GM21723 (cell line): ENCODE data around the gene AXIN2.

Experiments used
- ATAC-seq: cut with Tn5 transposase; IDR thresholded peaks from one replicate; pipeline ENCODE4 v1.9.1; 2021; ENCODE audit warnings: mild to moderate bottlenecking, moderate library complexity; ENCODE audit not compliant: unreplicated experiment

The AXIN2 gene, protein sequence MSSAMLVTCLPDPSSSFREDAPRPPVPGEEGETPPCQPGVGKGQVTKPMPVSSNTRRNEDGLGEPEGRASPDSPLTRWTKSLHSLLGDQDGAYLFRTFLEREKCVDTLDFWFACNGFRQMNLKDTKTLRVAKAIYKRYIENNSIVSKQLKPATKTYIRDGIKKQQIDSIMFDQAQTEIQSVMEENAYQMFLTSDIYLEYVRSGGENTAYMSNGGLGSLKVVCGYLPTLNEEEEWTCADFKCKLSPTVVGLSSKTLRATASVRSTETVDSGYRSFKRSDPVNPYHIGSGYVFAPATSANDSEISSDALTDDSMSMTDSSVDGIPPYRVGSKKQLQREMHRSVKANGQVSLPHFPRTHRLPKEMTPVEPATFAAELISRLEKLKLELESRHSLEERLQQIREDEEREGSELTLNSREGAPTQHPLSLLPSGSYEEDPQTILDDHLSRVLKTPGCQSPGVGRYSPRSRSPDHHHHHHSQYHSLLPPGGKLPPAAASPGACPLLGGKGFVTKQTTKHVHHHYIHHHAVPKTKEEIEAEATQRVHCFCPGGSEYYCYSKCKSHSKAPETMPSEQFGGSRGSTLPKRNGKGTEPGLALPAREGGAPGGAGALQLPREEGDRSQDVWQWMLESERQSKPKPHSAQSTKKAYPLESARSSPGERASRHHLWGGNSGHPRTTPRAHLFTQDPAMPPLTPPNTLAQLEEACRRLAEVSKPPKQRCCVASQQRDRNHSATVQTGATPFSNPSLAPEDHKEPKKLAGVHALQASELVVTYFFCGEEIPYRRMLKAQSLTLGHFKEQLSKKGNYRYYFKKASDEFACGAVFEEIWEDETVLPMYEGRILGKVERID

DNA sequence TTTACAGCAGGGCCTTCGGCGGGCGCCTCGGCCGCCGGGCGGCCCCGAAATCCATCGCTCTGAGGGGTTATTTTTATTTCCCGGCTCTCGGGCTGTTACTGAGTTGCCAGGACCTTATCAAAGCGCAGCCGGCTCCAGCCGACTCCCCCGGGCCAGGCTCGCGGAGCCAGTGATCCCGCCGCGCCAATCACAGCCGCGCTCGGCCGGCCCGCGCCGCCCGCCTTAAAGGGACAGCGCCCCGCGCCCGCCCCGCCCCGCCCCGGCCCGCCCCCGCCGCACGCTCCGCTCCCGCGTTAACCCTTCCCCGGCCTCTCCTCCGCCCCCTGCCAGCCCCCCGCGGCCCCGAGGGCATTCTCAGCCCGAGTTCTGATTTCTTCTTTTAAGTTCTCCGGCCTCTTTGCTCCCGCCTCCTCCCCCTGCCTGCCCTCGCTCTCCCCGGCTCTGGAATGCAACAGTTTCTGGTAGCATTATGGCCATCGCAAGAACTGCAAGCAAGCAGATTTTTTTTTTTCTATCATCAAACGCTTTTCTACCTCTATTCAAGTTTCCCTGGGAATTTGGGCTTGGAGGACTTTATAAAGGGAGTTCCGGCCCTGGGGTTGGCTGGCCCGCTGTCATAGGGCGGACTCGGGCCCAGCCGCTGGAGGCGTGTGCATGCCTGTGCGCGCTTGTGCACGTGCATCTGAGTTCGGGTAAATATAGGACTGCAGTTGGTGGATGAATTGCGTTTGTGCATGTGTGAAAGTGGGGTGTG lies at the start of gene AXIN2:
AXIN2 (minus strand) TSS at position 197 of the 754 bp plus-strand sequence. CDS start 3,028 bp downstream, outside the sequence.
- peak; percentile 83 for ATAC-seq

- no peak for ATAC-seq
Measured at GRCh38 chr17:65609749-65610148, 48.3 kb upstream of the AXIN2 start.

DNA sequence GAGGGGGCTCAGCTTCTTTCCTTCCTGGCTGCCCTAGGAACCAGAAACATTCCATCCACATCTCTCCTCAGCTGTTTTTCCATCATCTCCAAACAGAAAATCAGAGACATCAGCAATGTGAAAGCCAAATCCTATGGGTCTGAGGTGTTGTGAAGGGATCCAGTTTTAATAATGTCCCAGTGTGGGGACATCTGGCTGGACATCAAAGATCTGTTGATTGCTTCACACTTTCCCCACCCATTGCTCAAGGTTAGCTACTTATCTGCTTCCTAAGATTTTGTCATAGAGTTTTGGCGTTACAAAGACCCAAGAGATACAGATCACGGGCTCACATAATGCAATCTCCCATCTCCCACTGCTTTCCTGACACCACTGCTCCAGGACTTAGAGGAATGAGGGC lies 47.8 kb upstream of the AXIN2 start:
- no peak for ATAC-seq

DNA sequence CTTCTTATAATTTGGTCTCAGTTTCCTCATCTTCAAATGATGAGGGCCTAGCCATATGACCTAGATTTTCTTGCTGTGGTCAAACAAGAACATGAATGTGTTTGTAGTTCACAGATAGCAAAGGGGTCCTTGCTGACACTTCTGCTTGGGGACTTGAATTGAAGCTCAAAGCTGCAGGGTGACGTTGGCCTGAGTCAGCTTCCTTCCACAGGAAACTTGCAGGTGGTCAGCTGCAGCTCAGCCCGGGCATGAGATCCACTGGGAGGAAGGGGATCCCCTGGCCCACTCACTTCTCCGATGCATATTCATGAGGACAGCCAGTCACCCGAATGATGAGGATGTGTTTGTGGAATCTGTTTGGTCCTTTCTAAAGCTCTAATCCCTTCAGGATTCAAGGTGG lies 42.6 kb upstream of the AXIN2 start:
- ATAC-seq, result no peak

- ATAC-seq, result no peak
Measured at GRCh38 chr17:65601881-65602280, 40.4 kb upstream of the AXIN2 start.

DNA sequence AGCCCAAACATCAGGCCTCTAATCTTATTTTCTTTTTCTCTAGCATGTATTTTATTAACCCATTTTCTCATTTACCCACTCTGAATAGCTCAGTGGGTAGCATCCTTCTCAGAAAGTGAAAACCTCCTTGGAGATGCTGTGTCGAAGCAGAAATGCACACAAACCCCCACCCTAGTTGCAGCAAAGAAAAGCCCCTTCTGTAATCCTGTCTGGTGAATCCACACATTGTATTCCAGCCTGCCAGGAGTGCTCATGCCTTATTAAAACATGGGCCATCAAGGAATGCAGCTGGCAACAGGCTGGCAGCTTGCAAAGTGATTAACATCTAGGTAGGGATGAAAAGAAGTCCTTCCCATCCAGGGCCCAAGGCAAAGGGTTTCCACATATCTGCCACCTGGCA lies 39.7 kb upstream of the AXIN2 start:
- ATAC-seq, result no peak

DNA sequence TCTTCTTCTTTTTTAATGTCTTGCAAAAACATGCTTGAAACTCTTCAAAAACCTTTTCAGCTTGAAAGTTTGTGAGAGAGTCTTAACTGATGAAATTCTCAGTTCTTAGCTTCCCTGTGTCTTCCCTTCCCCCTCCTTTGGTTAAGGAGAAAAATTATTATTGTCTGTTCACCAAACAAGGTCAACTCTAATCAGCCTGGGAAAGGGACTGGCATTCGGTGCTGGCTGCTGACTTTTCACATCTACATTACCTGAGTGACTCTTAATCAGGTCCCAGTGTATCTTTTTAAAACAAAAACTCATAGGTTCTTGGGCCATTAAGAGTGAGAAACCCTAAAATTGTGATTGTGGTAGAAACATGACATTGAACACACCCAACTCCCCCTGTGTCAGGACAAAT lies 39.1 kb upstream of the AXIN2 start:
- no peak for ATAC-seq

DNA sequence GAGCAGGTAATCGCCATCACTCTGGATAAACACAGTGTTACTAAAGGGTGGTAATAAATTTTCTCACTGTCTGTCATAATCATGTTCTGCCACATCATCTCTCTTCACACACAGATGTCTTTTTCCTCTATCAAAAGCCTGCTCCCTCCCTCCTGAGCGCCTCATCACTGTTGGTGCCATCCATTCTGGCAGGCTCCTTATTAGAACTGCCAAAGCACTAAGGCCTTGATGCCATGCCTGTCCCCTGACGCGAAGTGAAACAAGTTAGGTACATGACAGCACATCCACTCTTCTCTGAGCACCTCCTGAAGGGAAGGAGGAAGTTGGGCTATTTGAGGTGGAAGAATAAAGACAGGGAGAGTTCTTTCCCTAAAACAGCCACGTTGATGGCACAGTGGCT lies 38.2 kb upstream of the AXIN2 start:
- no peak for ATAC-seq

- no peak for ATAC-seq
Measured at GRCh38 chr17:65598746-65599145, 37.3 kb upstream of the AXIN2 start.

DNA sequence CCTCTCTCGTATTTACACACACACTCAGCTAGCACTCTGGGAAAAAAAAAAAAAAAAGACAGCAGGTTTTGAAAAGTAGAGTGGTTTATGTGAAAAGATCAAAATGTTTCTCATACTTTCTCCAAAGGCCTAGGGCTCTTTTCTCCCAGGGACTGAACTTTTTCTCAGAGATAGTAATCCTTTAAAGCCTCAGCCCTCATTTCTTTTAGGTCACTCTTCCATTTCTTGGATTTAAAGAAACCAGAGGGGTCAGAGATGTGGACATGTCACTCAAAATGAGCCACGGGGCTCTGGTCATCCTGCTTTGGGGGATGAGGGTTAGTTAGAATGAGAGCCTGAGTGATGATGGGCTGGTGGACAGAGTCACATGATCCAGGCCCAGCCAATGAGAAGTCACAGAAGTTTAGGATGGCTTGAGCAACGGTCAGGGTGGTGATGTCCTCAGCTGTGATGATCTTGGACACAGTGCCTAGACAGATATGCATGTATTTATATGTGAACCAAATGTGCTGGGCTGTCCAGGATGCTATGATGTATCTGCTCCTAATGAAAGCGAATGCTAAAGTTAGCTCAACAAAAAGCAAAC lies 33.7 kb upstream of the AXIN2 start:
- ATAC-seq, result no peak

DNA sequence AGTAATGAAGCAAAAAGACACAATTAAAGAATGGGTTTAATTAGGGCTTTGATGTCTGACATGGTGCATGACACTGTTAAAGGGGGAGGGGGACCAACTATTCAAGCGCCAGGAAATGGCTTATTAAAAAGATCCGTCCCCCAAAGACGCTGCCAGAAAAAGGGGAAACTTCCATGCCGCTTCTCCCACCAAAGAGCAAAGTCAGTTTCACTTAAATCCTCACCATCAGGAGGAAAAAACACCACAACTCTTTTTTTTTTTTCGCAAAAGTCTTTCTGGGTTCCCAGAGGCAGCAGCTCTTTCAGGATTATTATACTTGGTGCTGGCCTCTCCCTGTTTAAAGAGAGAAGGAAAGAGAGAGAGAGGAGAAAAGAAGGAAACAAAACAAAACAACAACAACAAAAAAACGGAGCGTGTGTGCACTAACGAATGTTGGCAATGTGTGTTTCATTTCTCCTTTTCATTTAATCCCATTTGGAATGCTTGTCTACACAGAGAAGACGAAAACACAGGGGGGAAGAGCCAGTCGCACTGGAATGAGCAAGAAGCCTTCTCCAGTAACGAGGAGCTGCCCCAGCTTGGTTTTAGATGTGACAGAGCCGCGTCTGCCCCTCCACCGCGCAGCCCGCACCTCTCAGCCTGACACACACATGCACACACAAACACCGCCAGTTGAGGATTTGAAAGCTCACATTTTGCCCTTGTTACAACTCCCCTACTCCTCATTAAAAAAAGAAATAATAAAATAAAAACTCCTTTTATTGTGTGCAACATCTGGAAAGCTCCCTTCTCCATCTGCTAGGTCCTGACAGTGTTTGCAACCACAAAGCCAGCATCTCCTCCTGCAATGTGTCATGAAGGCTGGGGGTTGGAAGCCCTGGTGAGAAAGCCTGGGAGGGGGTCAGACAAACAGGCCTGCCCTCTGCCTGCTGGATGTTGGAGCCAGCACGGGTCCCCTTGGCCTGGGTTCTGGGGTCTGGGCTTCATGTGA lies 32.7 kb upstream of the AXIN2 start:
- ATAC-seq, result no peak

DNA sequence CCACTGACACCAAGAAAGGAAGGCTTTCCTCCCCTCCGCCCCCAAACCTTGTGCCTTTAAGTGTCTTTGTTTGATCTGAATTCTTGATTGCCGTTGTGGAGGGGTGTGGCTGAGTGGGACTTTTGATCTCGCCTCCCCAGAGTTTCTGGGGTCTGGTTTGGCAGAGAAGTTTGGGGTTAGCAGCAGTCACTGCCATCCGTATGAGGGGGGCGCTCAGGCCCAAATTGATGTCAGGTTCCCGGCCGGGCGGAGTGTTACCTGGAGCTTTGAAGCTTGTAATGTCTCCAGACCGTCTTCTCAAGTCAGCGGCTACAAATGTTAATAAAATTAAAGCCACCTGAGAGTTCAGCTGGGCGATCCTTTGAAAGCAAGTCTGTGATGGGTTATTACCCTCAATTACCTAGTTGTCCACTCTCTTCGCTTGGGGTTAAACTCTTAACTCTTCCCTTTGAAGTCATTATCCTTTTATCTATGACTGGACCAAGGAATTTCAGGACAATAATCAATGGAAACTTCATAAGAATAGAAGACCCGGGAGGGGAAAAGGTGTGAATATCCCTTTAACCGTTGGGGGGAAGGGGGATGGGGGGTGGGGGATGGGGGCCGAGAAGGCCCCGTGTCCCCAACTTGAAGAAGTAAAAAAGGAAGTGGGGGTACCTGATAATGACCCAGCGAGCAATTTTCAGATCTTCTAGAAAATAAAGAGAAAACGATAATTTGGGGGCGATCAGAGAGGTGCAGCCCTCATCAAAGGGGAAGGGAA lies 31.8 kb upstream of the AXIN2 start:
- no peak for ATAC-seq

DNA sequence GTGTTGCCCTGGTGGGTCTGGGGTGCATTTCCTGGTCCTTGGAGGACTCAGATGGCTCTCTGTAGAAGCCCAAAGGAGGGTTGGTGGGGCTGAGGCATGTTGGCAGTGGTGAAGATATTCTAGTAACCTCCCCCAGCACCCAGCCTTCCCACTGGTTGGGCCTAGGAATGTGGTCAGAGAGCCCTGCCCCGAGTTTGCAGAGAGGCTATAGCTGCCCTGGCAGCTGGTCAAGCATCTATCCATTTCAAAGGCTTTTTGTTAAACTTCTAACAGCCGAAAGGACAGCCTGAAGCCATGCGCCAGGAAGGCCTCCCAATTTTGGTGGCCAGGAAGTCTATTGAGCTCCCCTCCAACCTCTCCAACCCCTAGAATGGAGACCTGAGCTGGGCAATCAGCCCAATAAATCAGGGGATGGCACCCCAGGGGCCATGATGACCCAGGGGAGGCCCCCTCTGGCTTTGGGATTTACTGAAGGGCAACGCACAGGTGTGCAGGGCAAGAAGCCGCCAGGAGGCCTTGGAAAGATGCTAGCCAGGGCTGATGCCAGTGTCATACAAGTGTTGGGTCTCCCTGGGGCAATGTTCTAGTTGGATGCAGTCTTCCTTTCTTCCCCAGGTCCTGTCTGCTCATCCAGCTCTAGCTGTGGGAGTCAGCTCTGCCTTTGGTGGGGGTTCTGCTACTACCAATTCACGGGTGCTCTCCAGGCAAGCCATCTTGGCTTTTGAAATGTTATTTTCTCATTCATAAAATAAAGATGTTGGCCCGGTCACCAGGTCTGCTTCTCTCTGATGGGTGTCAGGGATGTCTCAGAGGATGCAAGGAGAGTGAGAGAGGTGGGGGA lies 30.9 kb upstream of the AXIN2 start:
- ATAC-seq, result no peak

- ATAC-seq, result no peak
Measured at GRCh38 chr17:65589321-65589720, 27.9 kb upstream of the AXIN2 start.

DNA sequence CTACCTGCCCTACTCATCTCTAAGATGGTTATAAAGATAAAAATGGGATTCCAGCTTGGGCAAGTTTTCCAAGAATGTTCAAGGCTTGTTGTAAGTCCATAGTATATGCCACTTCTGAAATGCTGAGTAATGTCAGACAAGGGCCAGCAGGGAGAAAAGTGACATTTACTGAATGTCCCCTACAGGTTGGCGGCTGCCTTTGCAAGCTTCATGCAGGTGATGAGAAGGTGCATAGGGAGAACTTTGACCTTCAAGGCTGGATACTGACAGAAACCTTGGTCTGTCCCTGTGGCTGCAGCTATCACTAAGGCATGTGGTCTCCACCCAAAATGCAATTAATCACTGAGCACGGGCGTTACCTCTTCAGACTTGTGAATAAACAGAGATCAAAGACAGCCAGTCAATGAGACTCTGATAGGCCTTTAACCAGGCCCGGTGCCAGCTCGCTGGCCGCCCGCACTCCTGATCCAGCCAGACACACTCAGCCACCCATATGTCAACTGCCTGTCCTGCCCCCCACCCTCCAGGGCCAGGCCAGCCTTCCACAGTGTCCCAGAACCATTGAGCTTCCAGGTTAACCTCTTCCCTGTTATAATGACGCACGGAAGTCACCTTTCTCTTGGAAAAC lies 26.8 kb upstream of the AXIN2 start:
- no peak for ATAC-seq

DNA sequence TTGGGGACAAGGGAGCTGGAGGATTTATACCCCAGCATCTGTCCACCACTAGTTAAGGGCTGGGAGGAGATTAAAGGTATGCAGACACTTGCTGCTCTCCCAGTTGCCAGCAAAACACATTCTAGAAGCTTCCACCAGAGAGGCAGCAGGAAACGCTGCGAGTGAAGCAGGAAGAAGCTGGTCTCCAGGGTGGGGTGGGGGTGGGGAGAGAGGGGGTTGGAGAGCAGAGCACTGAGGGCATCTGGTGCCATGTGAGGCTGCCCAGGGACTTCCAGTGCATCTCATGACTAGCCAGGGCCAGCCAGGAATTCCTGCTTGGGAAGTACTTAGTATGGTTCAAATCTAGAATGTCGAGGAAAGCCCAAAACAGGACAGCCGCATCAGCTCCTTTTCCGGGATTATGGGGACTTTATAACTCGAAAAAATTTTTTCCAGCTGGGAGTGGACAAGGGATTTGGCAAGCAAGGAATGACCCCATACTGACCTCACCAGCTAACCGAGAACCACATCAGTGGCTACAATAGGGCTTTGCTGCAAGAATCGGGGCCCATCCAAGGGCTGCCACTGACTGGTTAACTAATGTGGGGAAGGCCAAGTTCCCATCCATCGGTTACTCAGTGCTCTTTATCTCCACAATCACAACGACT lies 26.2 kb upstream of the AXIN2 start:
- no peak for ATAC-seq

DNA sequence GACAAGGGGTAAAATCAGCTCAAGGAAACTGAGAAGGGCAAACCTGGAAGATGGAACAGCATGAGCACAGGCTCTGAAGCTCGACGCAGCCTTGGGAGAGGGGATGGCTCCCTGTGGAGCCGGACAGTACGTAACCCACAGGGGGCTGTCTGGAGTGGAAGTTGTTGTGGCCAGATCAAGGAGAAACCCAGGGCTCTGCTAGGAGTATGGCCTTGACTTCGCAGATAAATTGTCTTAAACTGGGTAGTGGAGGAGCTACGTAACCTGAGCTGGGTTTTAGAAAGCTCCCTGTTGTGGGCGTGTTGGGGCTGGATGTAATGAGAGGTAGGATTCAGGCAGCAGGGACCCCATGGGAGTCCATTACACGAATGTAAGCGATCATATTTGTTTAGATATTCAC lies 25.5 kb upstream of the AXIN2 start:
- no peak for ATAC-seq
